ENCODE data around the gene KBTBD8.

The KBTBD8 gene

GRCh38 chr3:67034371-67034770 lies 36.3 kb downstream of the KBTBD8 start:
- no peak for DNase-seq (ENCODE audit: low read depth)

DNA sequence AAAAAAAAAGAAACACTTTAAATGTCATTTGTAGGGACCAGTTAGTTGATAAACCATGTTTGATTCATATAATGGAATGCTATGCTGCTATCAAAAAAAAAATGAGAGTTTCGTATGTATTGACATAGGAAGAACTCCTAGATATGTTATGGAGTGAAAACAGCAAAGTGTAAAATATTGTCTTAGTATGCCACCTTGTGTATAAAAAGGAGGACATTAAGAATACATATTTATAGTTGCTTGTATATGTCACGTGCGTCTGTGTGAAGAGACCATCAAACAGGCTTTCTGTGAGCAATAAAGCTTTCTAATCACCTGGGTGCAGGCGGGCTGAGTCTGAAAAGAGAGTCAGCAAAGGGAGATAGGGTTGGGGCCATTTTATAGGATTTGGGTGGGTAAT lies 39.5 kb downstream of the KBTBD8 start:
- no peak for DNase-seq (ENCODE audit: low read depth)

- no peak for DNase-seq (ENCODE audit: low read depth)
Measured at GRCh38 chr3:67044295-67044694, 46.2 kb downstream of the KBTBD8 start.

DNA sequence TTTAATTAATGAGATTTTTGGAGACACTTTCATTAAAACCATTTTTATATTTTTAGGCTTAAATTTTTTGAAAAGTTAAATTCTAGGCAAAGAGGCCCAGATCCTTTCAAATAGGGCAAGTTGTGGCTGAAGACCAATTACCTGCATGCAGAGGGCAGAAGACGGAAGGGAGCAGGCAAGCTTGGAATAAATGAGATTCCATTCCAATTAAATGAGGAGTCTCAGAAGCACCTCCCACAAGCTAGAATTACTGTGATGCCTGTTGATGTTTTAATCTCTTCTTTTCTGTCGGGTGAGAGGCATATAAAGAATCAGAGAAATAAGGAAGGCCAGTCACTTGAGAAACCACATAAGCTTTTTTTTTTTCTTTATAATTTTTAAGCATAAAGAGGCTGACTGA lies 46.8 kb downstream of the KBTBD8 start:
- no peak for DNase-seq (ENCODE audit: low read depth)

DNA sequence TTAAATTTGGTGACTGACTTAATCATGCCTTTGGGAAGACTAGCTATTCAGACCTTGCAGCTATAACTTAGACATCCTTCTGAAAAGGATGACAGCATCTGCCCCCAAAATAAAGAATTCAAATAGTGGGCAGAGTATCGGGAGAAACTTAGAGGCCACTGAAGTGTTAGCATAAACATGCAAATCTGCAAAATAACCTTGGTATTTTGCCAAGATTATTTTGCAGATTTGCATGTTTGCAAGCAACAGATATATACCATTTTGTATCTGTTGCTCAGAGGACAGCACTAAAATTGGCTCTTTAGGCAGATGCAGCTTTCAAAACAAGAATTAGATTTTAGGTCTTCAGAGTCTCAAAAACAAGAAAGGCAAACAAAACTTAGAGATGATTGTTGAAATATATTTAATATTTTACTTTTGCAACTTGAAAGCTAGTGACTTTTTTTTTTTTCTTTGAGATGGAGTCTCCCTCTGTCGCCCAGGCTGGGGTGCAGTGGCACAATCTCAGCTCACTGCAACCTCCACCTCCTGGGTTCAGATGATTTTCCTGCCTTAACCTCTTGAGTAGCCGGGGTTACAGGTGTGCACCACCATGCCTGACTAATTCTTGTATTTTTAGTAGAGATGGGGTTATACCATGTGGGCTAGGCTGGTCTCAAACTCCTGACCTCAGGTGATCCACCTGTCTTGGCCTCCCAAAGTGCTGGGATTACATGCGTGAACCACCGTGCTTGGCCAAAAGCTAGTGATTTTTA lies 47.8 kb downstream of the KBTBD8 start:
- DNase-seq (ENCODE audit: low read depth), result no peak

GRCh38 chr3:67047051-67047450 lies 48.9 kb downstream of the KBTBD8 start:
- DNase-seq (ENCODE audit: low read depth), result no peak

DNA sequence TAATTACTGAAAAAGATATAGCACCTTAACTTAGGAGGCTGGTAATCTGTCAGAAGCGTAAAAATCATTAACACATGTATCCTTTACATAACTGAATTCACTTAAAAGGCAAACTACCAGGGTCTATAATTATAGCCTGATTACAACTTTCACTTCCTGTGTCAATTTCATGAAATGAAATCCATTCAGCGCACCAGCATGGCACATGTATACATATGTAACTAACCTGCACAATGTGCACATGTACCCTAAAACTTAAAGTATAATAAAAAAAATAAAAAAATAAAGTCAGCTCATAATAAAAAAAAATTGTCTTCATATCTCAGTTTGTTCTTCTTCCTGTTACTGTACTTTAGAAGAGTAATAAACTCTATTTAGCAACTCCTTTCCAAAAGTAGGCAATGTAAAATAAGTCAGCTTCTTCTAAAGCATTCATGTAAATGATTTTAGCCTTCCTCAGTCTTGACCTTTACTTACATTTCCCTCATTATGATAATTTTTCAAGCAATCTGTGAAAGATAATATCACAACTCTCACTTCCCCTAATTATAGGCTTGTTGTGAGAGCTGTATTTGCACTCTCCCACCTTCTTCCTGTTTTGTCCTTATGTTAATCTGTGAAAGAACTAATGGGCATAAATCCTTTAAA lies 50.1 kb downstream of the KBTBD8 start:
- no peak for DNase-seq (ENCODE audit: low read depth)

GRCh38 chr3:67048715-67049074 lies 50.6 kb downstream of the KBTBD8 start:
- no peak for DNase-seq (ENCODE audit: low read depth)

DNA sequence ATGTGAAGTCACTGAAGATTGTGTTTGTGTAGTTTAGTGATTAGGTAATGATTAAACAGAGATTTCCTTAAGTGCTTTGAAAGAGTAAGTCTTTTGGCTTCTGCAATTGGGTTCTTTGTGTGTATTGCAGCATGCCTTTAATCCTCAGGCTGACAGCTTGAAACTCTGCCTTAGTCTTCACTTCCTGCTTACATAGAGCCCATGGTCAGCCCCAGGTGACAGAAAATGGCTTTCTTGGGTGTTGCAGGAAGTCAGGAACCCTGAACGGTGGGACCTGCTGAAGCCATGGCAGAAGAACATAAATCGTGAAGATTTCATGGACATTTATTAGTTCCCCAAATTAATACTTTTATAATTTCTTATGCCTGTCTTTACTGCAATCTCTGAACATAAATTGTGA lies 61.3 kb downstream of the KBTBD8 start:
- DNase-seq (ENCODE audit: low read depth), result no peak
